GM12872 (cell line): ENCODE measurements around the gene FIBCD1.

Source experiments
- TF ChIP-seq, protein P1 (sequence below): IDR thresholded peaks from 3 replicates; pipeline ENCODE4 v1.5.1; 2011; ENCODE audit warnings: low read depth, mild to moderate bottlenecking, low read length, moderate library complexity; ENCODE audit not compliant: insufficient read depth

FIBCD1 gene

DNA sequence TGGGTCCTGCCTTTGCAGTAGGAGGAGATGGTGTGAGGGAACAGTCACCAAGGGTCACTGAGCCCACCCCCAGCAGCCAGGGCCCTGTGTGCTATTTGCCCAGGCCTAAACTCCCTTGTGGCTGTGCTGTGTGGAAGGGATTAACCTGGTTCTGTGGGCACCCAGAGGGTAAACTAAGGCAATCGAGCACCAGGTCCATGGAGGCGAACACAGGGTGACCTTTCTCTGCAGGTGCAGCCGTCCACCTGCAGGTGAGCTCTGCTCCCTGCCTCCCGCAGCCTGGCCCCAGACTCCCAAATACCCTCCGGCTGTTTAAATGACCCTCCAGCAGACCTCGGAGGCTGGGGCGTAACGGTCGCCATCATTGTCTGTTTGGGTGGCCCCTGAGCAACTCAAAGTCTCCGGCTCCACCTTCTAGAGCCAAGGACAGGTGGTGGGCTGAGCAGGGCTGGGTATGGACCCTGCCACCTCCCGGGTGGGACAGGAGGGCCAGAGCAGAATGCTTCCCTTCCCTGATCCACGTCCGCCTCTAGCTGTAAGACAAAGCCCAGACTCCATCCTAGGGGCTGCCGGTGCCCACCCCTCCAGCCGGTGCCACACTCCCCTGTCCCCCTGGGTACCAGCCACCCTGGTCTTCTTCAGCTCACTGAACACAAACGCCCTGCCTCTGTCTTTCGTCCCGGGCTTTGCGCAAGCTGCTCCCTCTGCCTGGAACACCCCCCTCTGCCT is 34.1 kb upstream of the FIBCD1 start:
- TF ChIP-seq, protein P1, sequence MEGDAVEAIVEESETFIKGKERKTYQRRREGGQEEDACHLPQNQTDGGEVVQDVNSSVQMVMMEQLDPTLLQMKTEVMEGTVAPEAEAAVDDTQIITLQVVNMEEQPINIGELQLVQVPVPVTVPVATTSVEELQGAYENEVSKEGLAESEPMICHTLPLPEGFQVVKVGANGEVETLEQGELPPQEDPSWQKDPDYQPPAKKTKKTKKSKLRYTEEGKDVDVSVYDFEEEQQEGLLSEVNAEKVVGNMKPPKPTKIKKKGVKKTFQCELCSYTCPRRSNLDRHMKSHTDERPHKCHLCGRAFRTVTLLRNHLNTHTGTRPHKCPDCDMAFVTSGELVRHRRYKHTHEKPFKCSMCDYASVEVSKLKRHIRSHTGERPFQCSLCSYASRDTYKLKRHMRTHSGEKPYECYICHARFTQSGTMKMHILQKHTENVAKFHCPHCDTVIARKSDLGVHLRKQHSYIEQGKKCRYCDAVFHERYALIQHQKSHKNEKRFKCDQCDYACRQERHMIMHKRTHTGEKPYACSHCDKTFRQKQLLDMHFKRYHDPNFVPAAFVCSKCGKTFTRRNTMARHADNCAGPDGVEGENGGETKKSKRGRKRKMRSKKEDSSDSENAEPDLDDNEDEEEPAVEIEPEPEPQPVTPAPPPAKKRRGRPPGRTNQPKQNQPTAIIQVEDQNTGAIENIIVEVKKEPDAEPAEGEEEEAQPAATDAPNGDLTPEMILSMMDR = no peak

DNA sequence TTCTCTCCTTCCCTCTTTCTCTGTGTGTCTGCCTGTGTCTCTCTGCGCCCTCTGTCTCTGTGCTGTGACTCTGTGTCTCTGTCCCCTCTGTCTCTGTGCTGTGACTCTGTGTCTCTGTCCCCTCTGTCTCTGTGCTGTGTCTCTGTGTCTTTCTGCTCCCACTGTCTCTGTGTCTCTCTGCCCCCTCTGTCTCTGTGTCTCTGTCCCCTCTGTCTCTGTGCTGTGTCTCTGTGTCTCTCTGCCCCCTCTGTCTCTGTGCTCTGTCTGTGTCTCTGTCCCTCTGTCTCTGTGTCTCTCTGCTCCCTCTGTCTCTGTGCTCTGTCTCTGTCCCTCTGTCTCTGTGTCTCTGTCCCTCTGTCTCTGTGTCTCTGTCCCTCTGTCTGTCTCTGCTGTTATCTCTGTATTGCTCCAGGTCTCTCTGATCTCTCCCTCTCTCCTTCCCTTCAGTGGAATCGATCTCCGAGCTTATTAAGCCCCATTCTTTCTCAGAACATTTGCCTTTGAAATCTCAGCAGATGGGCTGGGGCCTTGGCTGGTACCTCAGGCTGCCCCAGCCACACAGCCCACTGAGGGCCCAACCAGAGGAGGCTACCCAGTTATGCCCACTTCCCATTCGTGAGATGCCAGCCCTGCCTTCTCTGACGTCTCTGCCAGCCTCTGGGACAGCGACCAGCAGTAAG is 33.4 kb upstream of the FIBCD1 start:
- TF ChIP-seq, protein P1 = no peak

DNA sequence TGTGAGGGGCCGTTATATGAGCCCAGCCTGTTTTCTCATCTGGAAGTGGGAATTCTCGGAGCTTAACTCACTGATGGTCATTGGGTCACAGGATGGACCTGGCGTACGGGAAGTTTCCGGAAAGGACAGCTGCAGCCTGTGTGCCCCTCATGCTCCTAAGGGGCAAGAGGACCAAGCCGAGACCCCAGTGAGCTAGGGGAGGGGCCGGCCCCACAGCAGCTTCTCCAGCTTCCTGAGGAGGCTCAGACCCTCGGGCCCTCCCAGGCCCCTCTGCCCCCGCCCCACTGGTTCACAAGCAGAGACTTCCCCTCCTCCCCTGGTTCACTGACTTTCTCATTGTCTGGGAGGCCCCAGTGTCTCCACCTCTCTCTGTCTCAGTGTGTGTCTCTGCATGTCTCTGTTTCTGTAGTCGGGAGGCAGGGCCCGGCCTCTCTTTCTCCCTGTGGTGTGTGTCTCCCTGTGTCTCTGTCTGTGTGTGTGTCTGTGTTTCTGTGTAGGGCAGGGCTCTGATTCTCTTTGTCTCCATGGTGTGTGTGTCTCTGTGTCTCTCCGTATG is 32.3 kb upstream of the FIBCD1 start:
- TF ChIP-seq, protein P1 = no peak

DNA sequence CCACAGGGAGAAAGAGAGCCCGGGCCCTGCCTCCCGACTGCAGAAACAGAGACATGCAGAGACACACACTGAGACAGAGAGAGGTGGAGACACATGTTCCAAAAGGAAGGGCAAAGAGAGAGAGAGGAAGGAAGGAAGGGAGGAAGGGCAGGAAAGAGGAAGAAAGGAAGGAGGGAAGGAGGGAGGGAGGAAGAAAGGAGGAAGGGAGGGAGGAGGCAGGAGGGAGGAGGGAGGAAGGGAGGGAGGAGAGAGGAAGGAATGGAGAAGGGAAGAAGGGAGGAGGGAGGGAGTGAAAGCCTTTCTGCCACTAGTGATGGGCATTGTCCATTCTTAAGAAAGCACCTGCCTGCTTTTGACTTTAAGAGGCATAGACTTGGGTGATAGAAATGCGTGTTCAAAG is 31.8 kb upstream of the FIBCD1 start:
- TF ChIP-seq, protein P1 = no peak

DNA sequence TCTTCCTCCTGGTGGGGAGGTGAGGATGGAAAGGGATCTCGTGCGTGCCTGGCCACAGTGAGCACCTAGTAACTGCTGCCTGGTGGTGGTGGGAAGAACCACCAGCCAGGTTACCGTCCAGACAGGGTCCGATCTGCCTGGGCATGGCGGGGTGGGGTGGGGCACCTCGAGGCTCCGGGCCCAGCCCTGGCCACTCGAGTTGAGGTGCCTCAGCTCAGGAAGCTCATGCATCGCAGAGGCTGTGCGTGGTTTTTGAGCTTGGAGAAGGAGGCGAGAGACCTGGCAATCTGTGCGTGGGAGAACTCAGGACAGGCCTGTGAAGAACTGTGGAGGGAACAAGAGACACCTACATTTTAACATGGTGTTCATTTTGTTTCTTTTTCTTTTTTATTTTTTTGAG is 31.0 kb upstream of the FIBCD1 start:
- TF ChIP-seq, protein P1 = no peak

DNA sequence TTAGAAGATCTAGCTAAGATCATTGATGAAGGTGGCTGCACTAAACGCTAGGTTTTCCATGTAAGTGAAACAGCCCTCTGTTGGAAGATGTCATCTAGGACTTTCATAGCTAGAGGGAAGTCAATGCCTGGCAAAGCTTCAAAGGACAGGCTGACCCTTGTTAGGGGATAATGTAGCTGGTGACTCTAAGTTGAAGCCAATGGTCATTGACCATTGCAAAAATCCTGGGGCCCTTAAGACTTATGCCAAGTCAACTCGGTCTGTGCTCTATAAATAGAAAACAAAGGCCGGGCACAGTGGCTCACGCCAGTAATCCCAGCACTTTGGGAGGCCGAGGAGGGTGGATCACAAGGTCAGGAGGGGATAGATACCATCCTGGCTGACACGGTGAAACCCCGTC is 26.6 kb upstream of the FIBCD1 start:
- TF ChIP-seq, protein P1 = no peak

DNA sequence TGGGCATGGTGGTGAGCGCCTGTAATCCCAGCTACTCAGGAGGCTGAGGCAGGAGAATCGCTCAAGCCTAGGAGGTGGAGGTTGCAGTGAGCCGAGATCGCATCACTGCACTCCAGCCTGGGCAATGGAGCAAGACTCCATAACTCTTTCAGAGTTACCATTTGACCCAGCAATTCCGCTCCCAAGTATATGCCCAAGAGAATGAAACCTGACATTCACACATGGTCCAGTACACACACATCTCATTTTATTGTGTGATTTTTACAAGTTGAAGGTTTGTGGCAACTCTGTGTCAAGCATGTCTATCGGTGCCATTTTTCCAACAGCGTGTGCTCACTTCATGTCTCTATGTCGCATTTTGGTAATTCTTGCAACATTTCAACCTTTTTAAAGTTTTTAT is 24.9 kb upstream of the FIBCD1 start:
- TF ChIP-seq, protein P1 = no peak
